Lung (tissue), 12 donors: ENCODE results near the gene RASGRF2. TPM values are rescaled to one million over a fixed set of nuclear protein-coding genes. Genes with fewer than 3 reads are reported as not detected.

Source experiments
- ATAC-seq: fragments of 200-7000 bp; cut with Tn5 transposase; one replicate; pipeline ENCODE4 v1.9.1; 2020; ENCODE audit warnings: moderate number of reproducible peaks; ENCODE audit not compliant: insufficient read depth, low FRiP score
- DNase-seq, 3 donors: peaks; one replicate each; pipeline ENCODE4 v3.0.0-alpha.2; 2013 to 2017
- H3K27ac ChIP-seq, 2 donors: one replicate each; pipeline ENCODE4 v1.5.1; 2013; ENCODE audit warnings: mild to moderate bottlenecking in 2 of 2, moderate library complexity in 2 of 2, control low read depth in 1 of 2, inconsistent platforms in 1 of 2, low read depth in 1 of 2, low read length in 1 of 2
- H3K27me3 ChIP-seq, 3 donors: one replicate each; pipeline ENCODE4 v1.5.1; 2013; ENCODE audit warnings: low read length in 2 of 3; ENCODE audit not compliant: control insufficient read depth in 3 of 3, insufficient read depth in 3 of 3
- H3K36me3 ChIP-seq, 4 donors: one replicate each; pipeline ENCODE4 v1.5.1; 2013; ENCODE audit warnings: low read length in 4 of 4, mild to moderate bottlenecking in 1 of 4, moderate library complexity in 1 of 4; ENCODE audit not compliant: control insufficient read depth in 4 of 4, insufficient read depth in 4 of 4
- H3K4me1 ChIP-seq, 5 donors: one replicate each; pipeline ENCODE4 v1.5.1; 2013; ENCODE audit warnings: low read length in 5 of 5, mild to moderate bottlenecking in 2 of 5, moderate library complexity in 1 of 5; ENCODE audit not compliant: control insufficient read depth in 5 of 5, insufficient read depth in 5 of 5
- H3K4me3 ChIP-seq: one replicate; pipeline ENCODE4 v1.5.1; 2013; ENCODE audit warnings: mild to moderate bottlenecking, control low read depth, moderate library complexity
- H3K9ac ChIP-seq, 2 donors: one replicate each; pipeline ENCODE4 v1.5.1; 2013; ENCODE audit warnings: low read length in 2 of 2, control low read depth in 1 of 2; ENCODE audit not compliant: insufficient read depth in 1 of 2
- H3K9me3 ChIP-seq, 4 donors: one replicate each; pipeline ENCODE4 v1.5.1; 2013; ENCODE audit warnings: low read length in 3 of 4, mild to moderate bottlenecking in 1 of 4, moderate library complexity in 1 of 4; ENCODE audit not compliant: control insufficient read depth in 4 of 4, insufficient read depth in 3 of 4
- CTCF ChIP-seq: IDR thresholded peaks from 2 replicates; pipeline ENCODE4 v1.5.1; 2012; ENCODE audit warnings: mild to moderate bottlenecking; ENCODE audit errors: control extremely low read depth, extremely low read depth
- WGBS, 2 donors: extraction: QIAGEN DNeasy Blood & Tissue Kit; methylation state at CpG; one replicate each; pipeline ENCODE4 v1.1.7; 2013; 5-methylcytosine and 5-hydroxymethylcytosine counted together
- polyA plus RNA-seq, 2 donors: library from polyadenylated mRNA; stranded (reverse); fragments of 200-250 nt; gene quantifications; one replicate each; pipeline ENCODE4 v1.2.1, GENCODE V29; 2013
- total RNA-seq, 2 donors: library from RNA; depleted of rRNA in 1 of 2; stranded (reverse); fragments of >200 nt in 1 of 2; gene quantifications; one replicate each; pipeline ENCODE4 v1.2.1, GENCODE V29; 2014 to 2021
- donor health status: control.
- donor health status: control.
- donor health status: Bipolar disorder and iron deficiency.
- donor health status: healthy.
- donor health status: DM: yes; HTN: yes; CAD: no.

RASGRF2 gene
- total and polyA plus RNA-seq, 4 donors, result 1.0 to 12.0 (median 2.7) TPM

- no peak for TF ChIP-seq CTCF
- 91 to 95% methylated on average over 6 of the region's 6 CpGs for WGBS, 2 donors
- Histone ChIP-seq H3K27me3 (no peaks in the 10 kb centered on the region), H3K9me3 (no peaks in the 10 kb centered on the region), H3K27ac (no peak overlapping the region), H3K4me1 (no peaks in the 10 kb centered on the region), H3K4me3 (no peak overlapping the region), H3K36me3 (no peaks in the 10 kb centered on the region), H3K9ac (no peak overlapping the region)
- no peak for DNase-seq
- ATAC-seq, result no peak
Observed at GRCh38 chr5:81184749-81185110, 224.6 kb downstream of the RASGRF2 start.

- ATAC-seq, result no peak
- no peak for DNase-seq
- Histone ChIP-seq H3K4me3 (no peak overlapping the region), H3K36me3 (no peaks in the 10 kb centered on the region), H3K4me1 (peaks cover 0 to 11% (median 0%) of the 10 kb centered on the region in 5 donors), H3K27me3 (no peaks in the 10 kb centered on the region), H3K9ac (no peak overlapping the region), H3K27ac (no peak overlapping the region), H3K9me3 (no peaks in the 10 kb centered on the region)
- TF ChIP-seq CTCF, result no peak
- 31 to 32% methylated on average over 6 of the region's 6 CpGs for WGBS, 2 donors
Observed at GRCh38 chr5:81187885-81188284, 227.7 kb downstream of the RASGRF2 start.

GRCh38 chr5:81188962-81189361 lies 228.8 kb downstream of the RASGRF2 start:
- no peaks in the 10 kb centered on the region for H3K9me3 ChIP-seq
- DNase-seq (no peak), ATAC-seq (no peak)
- H3K4me1 ChIP-seq, result peaks cover 0 to 11% (median 0%) of the 10 kb centered on the region in 5 donors
- H3K27ac ChIP-seq, result no peak overlapping the region
- no peak overlapping the region for H3K9ac ChIP-seq
- WGBS, 2 donors, result 59 to 64% methylated on average over 6 of the region's 6 CpGs
- no peaks in the 10 kb centered on the region for H3K36me3 ChIP-seq
- no peak overlapping the region for H3K4me3 ChIP-seq
- no peaks in the 10 kb centered on the region for H3K27me3 ChIP-seq
- no peak for TF ChIP-seq CTCF

GRCh38 chr5:81189875-81190498 lies 229.8 kb downstream of the RASGRF2 start:
- H3K4me3 ChIP-seq, result no peak overlapping the region
- ATAC-seq (no peak), DNase-seq (peak in 1 of 3 donors; percentile 25)
- H3K27me3 ChIP-seq, result no peaks in the 10 kb centered on the region
- H3K4me1 ChIP-seq, result peaks cover 0 to 11% (median 0%) of the 10 kb centered on the region in 5 donors
- H3K9me3 ChIP-seq, result no peaks in the 10 kb centered on the region
- no peaks in the 10 kb centered on the region for H3K36me3 ChIP-seq
- WGBS, 2 donors, result 81 to 89% methylated on average over 14 of the region's 14 CpGs
- no peak overlapping the region for H3K27ac ChIP-seq
- no peak for TF ChIP-seq CTCF
- H3K9ac ChIP-seq, result no peak overlapping the region
